ENCODE results near the gene AKT2. TPM values are rescaled to one million over a fixed set of nuclear protein-coding genes. Genes with fewer than 3 reads are reported as not detected.

Gene AKT2
- total and polyA plus RNA-seq, 12 donors, result 56.7 to 147 (median 123) TPM

DNA sequence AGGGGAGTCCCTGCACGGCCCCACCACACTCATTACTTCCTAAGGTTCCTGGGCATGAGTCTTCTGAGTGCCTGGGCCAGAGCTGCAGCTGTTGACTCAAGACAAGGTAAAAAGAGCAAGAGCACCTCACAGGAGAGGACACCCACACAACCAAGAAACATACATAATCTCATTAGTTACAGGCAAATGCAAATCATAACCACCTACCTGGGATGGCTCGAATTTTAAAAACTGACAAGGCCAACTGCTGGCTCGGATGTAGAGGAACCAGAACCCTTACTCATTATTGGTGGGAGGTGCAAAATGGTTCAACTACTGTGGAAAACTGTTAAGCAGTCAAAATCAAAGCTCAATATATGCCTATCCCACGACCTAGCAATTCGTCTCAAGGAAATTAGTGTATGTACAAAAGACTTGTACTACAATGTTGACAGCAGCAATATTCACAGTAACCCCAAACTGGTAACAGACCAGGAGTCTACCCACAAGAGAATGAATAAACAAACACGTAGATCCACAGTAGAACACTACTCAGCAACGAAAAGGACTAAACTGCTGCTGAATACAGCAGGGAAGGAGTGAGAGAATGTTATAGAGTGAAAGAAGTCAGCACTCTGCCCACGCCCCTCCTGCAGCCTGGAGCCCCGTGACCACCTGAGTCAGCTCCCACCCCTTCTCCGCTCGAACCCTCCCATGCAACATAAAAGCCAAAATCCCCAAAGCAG is 15.8 kb downstream of the AKT2 start:
- no peaks in the 10 kb centered on the region for H3K27me3 ChIP-seq
- TF ChIP-seq CTCF (IDR thresholded peaks at IDR 0.05), result no peak
- no peaks in the 10 kb centered on the region for H3K9me3 ChIP-seq
- peaks cover 10 to 85% (median 68%) of the 10 kb centered on the region in 9 donors for H3K4me1 ChIP-seq
- no peak overlapping the region for H3K4me3 ChIP-seq
- DNase-seq, result no peak
- peak overlapping the region in 1 of 10 donors; percentile 7 for H3K27ac ChIP-seq
- peaks cover 0 to 22% (median 0%) of the 10 kb centered on the region in 9 donors for H3K36me3 ChIP-seq
- intact Hi-C loops (cut with DNase I), result no loop called here
- no peak for ATAC-seq
- 88 to 94% methylated on average over 11 of the region's 11 CpGs for WGBS, 2 donors

DNA sequence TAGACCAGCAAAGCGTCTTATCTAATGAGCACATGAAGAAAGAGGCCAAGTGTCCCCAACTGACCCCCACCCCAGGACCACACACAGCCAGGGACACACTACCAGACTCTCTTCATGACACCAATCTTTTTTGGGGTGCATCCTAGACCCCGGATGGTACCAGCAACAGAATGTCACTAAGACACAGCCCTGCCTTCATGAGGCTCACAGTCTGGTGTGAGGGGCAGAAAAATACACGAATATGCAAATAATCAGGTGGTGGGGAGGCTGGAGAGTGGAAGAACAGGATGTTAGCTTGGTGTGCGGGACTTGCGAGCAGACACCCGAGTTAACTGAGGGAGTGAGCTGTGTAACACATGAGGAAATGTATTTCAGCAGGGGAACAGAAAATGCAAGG is 17.5 kb downstream of the AKT2 start:
- TF ChIP-seq CTCF (IDR thresholded peaks at IDR 0.05), result no peak
- H3K27me3 ChIP-seq, result no peaks in the 10 kb centered on the region
- H3K9me3 ChIP-seq, result no peaks in the 10 kb centered on the region
- no peak overlapping the region for H3K4me3 ChIP-seq
- peaks cover 4 to 69% (median 50%) of the 10 kb centered on the region in 9 donors for H3K4me1 ChIP-seq
- intact Hi-C loops (cut with DNase I), result no loop called here
- H3K36me3 ChIP-seq, result peaks cover 0 to 40% (median 7%) of the 10 kb centered on the region in 9 donors
- DNase-seq (no peak), ATAC-seq (no peak)
- WGBS, 2 donors, result 76 to 82% methylated on average over 6 of the region's 6 CpGs
- peak overlapping the region in 1 of 10 donors; percentile 61 for H3K27ac ChIP-seq

DNA sequence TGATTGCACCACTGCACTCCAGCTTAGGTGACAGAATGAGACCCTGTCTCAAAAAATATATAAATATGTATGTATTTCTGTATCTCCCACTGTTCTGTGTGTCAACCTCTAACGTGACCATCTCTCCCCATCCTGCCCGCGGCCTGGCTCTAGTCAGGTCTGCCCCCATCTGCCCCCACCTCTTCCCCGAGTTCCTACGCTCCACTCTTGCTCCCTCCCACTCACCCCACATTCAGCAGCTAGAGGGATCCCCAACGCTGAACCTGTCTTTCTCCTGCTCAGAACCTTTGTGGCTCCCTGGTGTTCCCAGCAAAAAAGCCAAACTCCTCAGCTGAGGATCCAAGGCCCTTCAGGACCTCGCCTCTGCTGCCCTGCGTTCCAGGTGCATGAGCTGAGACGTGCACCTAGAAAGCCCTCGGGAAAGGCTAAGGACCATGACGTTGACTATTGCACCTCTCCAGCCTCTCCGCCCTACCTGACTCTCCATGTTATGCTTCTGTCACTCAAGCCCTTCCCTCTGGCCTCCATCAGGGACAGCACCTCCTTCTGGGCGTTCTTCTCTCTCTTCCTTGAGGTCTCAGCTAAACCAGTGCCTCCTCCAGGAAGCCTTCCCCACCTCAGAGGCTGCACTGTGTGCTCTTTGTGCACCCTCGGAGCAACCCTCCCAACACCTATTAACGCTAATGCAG is 18.1 kb downstream of the AKT2 start:
- Histone ChIP-seq H3K36me3 (peaks cover 0 to 45% (median 7%) of the 10 kb centered on the region in 9 donors), H3K27me3 (no peaks in the 10 kb centered on the region), H3K4me1 (peaks cover 4 to 64% (median 50%) of the 10 kb centered on the region in 9 donors), H3K27ac (peak overlapping the region in 3 of 10 donors; percentile 47 to 61 (median 56)), H3K4me3 (no peak overlapping the region), H3K9me3 (no peaks in the 10 kb centered on the region)
- ATAC-seq (no peak), DNase-seq (no peak)
- intact Hi-C loops (cut with DNase I), result no loop called here
- TF ChIP-seq CTCF (IDR thresholded peaks at IDR 0.05), result no peak
- WGBS, 2 donors, result 84 to 85% methylated on average over 15 of the region's 15 CpGs

DNA sequence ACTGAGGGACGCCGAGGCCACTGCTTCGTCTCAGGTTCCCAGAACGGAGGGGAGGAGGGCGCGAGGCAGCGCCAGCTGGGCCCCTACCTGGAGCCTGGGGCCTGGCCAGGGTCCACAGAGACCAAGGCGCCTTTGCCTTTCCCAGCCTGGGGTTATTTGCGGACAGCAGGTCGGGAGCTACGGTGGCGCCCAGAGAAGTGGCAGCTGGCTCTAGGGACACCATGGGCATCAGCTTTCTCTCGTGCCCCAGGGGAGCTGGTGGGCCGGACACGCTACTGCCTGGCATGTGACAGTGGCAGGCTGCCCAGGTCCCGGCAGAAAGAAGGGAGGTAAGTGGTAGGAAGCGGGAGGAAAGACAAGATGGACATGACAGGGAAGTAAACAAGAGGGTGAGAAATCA is 19.0 kb downstream of the AKT2 start:
- ATAC-seq (peak; percentile 62 to 87 (median 67)), DNase-seq (peak; percentile 69 to 76)
- no peak overlapping the region for H3K4me3 ChIP-seq
- no peak for TF ChIP-seq CTCF (IDR thresholded peaks at IDR 0.05)
- H3K36me3 ChIP-seq, result peaks cover 0 to 47% (median 7%) of the 10 kb centered on the region in 9 donors
- H3K27me3 ChIP-seq, result no peaks in the 10 kb centered on the region
- intact Hi-C loops (cut with DNase I), result no loop called here
- WGBS, 2 donors, result 44 to 58% methylated on average over 16 to 17 of the region's 17 CpGs
- H3K9me3 ChIP-seq, result no peaks in the 10 kb centered on the region
- H3K27ac ChIP-seq, result peak overlapping the region in 9 of 10 donors; percentile 17 to 69 (median 50)
- H3K4me1 ChIP-seq, result peaks cover 4 to 56% (median 46%) of the 10 kb centered on the region in 9 donors

All from heart right ventricle (tissue), 16 donors.